ENCODE measurements around the gene LCP2. TPM values are rescaled to one million over a fixed set of nuclear protein-coding genes. Genes with fewer than 3 reads are reported as not detected.

The LCP2 gene
- total and polyA plus RNA-seq, 2 donors (not counting 1 experiment from before 2014, with no cell fraction given) = 11.7 to 13.9 TPM

GRCh38 chr5:170217831-170218230, 79.7 kb downstream of the LCP2 start:
- intact Hi-C loops (cut with micrococcal nuclease) = no loop called here
- CTCF ChIA-PET = interaction anchor here (0.8 to 14.2 kb wide), 3 partner anchors 8 to 202 kb away, joined by 5 to 189 read pairs (median 6); no protein-coding TSS in a partner anchor

More at GRCh38 chr5:170217831-170218230, 79.7 kb downstream of the LCP2 start:
- Mint-ChIP-seq H3K4me1 (peaks cover 8% of the 10 kb centered on the region), H3K27me3 (peaks cover 9% of the 10 kb centered on the region), H3K9me3 (ENCODE audit: insufficient read depth) (peaks cover 1% of the 10 kb centered on the region), H3K4me3 (no peak overlapping the region), H3K27ac (no peak overlapping the region)
- Histone ChIP-seq H4K20me1 (ENCODE audit: control insufficient read depth, insufficient read depth, low read length, poor library complexity, severe bottlenecking) (no peaks in the 10 kb centered on the region), H3K27ac (ENCODE audit: low read length in 2 of 2) (no peak overlapping the region), H3K4me1 (ENCODE audit: control insufficient read depth in 2 of 2, insufficient read depth in 2 of 2, low read length in 2 of 2) (no peaks in the 10 kb centered on the region), H3K9me3 (ENCODE audit: control extremely low read depth in 1 of 3, control insufficient read depth in 2 of 3, insufficient read depth in 1 of 3, low read length in 2 of 3) (no peaks in the 10 kb centered on the region), H3K9ac (ENCODE audit: low read length) (no peak overlapping the region), H3K79me2 (ENCODE audit: control insufficient read depth, insufficient read depth, low read length) (no peaks in the 10 kb centered on the region), H3K27me3 (replicated peaks in 1 of 4; ENCODE audit: control extremely low read depth in 1 of 4, control insufficient read depth in 3 of 4, insufficient read depth in 4 of 4, low read length in 3 of 4) (peaks cover 0 to 3% (median 1%) of the 10 kb centered on the region in 4 experiments), H3K36me3 (replicated peaks in 1 of 2; ENCODE audit: control extremely low read depth in 1 of 2, control insufficient read depth in 1 of 2, extremely low read depth in 1 of 2, insufficient read depth in 2 of 2, low read length in 1 of 2) (no peaks in the 10 kb centered on the region), H3K4me2 (replicated peaks; ENCODE audit: low read depth, low read length, poor library complexity, severe bottlenecking) (no peak overlapping the region), H2AFZ (ENCODE audit: insufficient read depth, low read depth, low read length, poor library complexity, severe bottlenecking) (no peak overlapping the region), H3K4me3 (ENCODE audit: control extremely low read depth in 1 of 5, extremely low read depth in 1 of 5, insufficient read depth in 1 of 5, low read depth in 2 of 5, low read length in 4 of 5) (no peak overlapping the region)
- POLR2A ChIA-PET = no interaction called here
- DNase-seq = no peak
- ATAC-seq (ENCODE audit: low read depth) = no peak
- whole genome bisulfite sequencing (ENCODE audit: insufficient coverage) = 94% methylated on average over 5 of the region's 5 CpGs
- TF ChIP-seq EZH2 (IDR thresholded peaks at IDR 0.05; ENCODE audit: borderline replicate concordance, insufficient read depth, low read depth, low read length, poor library complexity, severe bottlenecking) (no peak), CTCF (IDR thresholded peaks at IDR 0.05) (no peak)

All from B cell (primary cell).